Esophagus (tissue), 2 donors: ENCODE data around the gene CLDN7. TPM values are rescaled to one million over a fixed set of nuclear protein-coding genes. Genes with fewer than 3 reads are reported as not detected.

Source experiments
- H3K27ac ChIP-seq, 2 donors: one replicate each; pipeline ENCODE4 v1.5.1; 2013; ENCODE audit warnings: low read depth in 2 of 2, mild to moderate bottlenecking in 2 of 2, inconsistent platforms in 1 of 2, low read length in 1 of 2, moderate library complexity in 1 of 2
- H3K27me3 ChIP-seq, 2 donors: one replicate each; pipeline ENCODE4 v1.6.1; 2013; ENCODE audit warnings: low read length in 2 of 2, control low read depth in 1 of 2, mild to moderate bottlenecking in 1 of 2; ENCODE audit not compliant: insufficient read depth in 2 of 2, control insufficient read depth in 1 of 2
- H3K36me3 ChIP-seq, 2 donors: one replicate each; pipeline ENCODE4 v1.6.1; 2013; ENCODE audit warnings: low read length in 1 of 2; ENCODE audit not compliant: control insufficient read depth in 2 of 2, insufficient read depth in 2 of 2
- H3K4me1 ChIP-seq, 2 donors: one replicate each; pipeline ENCODE4 v1.6.1; 2013; ENCODE audit warnings: low read length in 1 of 2; ENCODE audit not compliant: control insufficient read depth in 2 of 2, insufficient read depth in 2 of 2
- H3K4me3 ChIP-seq, 2 donors: one replicate each; pipeline ENCODE4 v1.5.1; 2013; ENCODE audit warnings: low read length in 2 of 2, mild to moderate bottlenecking in 2 of 2, low read depth in 1 of 2, moderate library complexity in 1 of 2
- H3K9me3 ChIP-seq, 2 donors: one replicate each; pipeline ENCODE4 v1.6.1; 2013; ENCODE audit warnings: mild to moderate bottlenecking in 2 of 2, low read depth in 1 of 2, low read length in 1 of 2, moderate library complexity in 1 of 2; ENCODE audit not compliant: control insufficient read depth in 2 of 2, insufficient read depth in 1 of 2
- WGBS, 2 donors: extraction: QIAGEN DNeasy Blood & Tissue Kit; methylation state at CpG; one replicate each; pipeline ENCODE4 v1.1.7; 2013; 5-methylcytosine and 5-hydroxymethylcytosine counted together
- polyA plus RNA-seq, 2 donors: library from polyadenylated mRNA; stranded (reverse); fragments of 200-250 nt; gene quantifications; one replicate each; pipeline ENCODE4 v1.2.3, GENCODE V29; 2013
- donor health status: healthy with polysubstance abuse.
- donor health status: Bipolar disorder and iron deficiency.

The CLDN7 gene
- polyA plus RNA-seq, 2 donors = 271 to 275 TPM

GRCh38 chr17:7258731-7259554 lies 3.3 kb downstream of the CLDN7 start:
- no peaks in the 10 kb centered on the region for H3K27me3 ChIP-seq
- H3K27ac ChIP-seq = peak overlapping the region in 1 of 2 donors; percentile 59
- 65 to 67% methylated on average over 7 of the region's 7 CpGs for WGBS, 2 donors
- no peaks in the 10 kb centered on the region for H3K9me3 ChIP-seq
- peaks cover 10 to 17% of the 10 kb centered on the region in 2 donors for H3K36me3 ChIP-seq
- H3K4me3 ChIP-seq = peak overlapping the region in 1 of 2 donors; percentile 65
- H3K4me1 ChIP-seq = no peaks in the 10 kb centered on the region

GRCh38 chr17:7256766-7257456 lies 5.4 kb downstream of the CLDN7 start:
- H3K4me3 ChIP-seq = no peak overlapping the region
- peaks cover 10 to 17% of the 10 kb centered on the region in 2 donors for H3K36me3 ChIP-seq
- no peaks in the 10 kb centered on the region for H3K9me3 ChIP-seq
- WGBS, 2 donors = 86 to 89% methylated on average over 8 of the region's 8 CpGs
- no peaks in the 10 kb centered on the region for H3K27me3 ChIP-seq
- H3K4me1 ChIP-seq = peaks cover 0 to 2% of the 10 kb centered on the region in 2 donors
- H3K27ac ChIP-seq = no peak overlapping the region

GRCh38 chr17:7254511-7254910 lies 7.8 kb downstream of the CLDN7 start:
- 90 to 91% methylated on average over 4 of the region's 4 CpGs for WGBS, 2 donors
- H3K36me3 ChIP-seq = peaks cover 10 to 17% of the 10 kb centered on the region in 2 donors
- no peaks in the 10 kb centered on the region for H3K27me3 ChIP-seq
- H3K9me3 ChIP-seq = no peaks in the 10 kb centered on the region
- no peak overlapping the region for H3K27ac ChIP-seq
- peaks cover 2 to 3% of the 10 kb centered on the region in 2 donors for H3K4me1 ChIP-seq
- H3K4me3 ChIP-seq = no peak overlapping the region

GRCh38 chr17:7253082-7253481 lies 9.2 kb downstream of the CLDN7 start:
- no peaks in the 10 kb centered on the region for H3K27me3 ChIP-seq
- peak overlapping the region; percentile 28 to 70 for H3K27ac ChIP-seq
- H3K4me3 ChIP-seq = peak overlapping the region in 1 of 2 donors; percentile 77
- WGBS, 2 donors = 54 to 71% methylated on average over 5 of the region's 5 CpGs
- peaks cover 5 to 13% of the 10 kb centered on the region in 2 donors for H3K36me3 ChIP-seq
- H3K9me3 ChIP-seq = no peaks in the 10 kb centered on the region
- H3K4me1 ChIP-seq = peaks cover 3 to 6% of the 10 kb centered on the region in 2 donors

GRCh38 chr17:7252176-7253043 lies 9.9 kb downstream of the CLDN7 start, which contains the start of gene ELP5:
Gene ELP5, plus strand, starts transcription at chr17:7252215. Its CDS starts 336 bp downstream, at chr17:7252551.
- no peaks in the 10 kb centered on the region for H3K9me3 ChIP-seq
- H3K4me3 ChIP-seq = peak within 1 kb of the TSS; percentile 77 to 78
- H3K36me3 ChIP-seq = peaks cover 5 to 11% of the 10 kb centered on the region in 2 donors
- H3K27me3 ChIP-seq = no peaks in the 10 kb centered on the region
- H3K4me1 ChIP-seq = peaks cover 3 to 6% of the 10 kb centered on the region in 2 donors
- WGBS, 2 donors = 1% methylated on average over 46 to 55 of the region's 55 CpGs
- peak within 1 kb of the TSS; percentile 99 to 100 for H3K27ac ChIP-seq

- no peaks in the 10 kb centered on the region for H3K9me3 ChIP-seq
- H3K36me3 ChIP-seq = peaks cover 4 to 9% of the 10 kb centered on the region in 2 donors
- WGBS, 2 donors = 1 to 2% methylated on average over 19 to 41 of the region's 41 CpGs
- peak within 1 kb of the TSS; percentile 77 to 78 for H3K4me3 ChIP-seq
- H3K4me1 ChIP-seq = peaks cover 3 to 6% of the 10 kb centered on the region in 2 donors
- peak within 1 kb of the TSS; percentile 99 to 100 for H3K27ac ChIP-seq
- no peaks in the 10 kb centered on the region for H3K27me3 ChIP-seq
Measured at GRCh38 chr17:7251661-7252175, 10.6 kb downstream of the CLDN7 start, which contains the start of gene CTDNEP1. Gene CTDNEP1, minus strand, starts transcription at chr17:7251734. Its CDS starts 438 bp downstream, at chr17:7251296.

- H3K9me3 ChIP-seq = no peaks in the 10 kb centered on the region
- peaks cover 3 to 6% of the 10 kb centered on the region in 2 donors for H3K4me1 ChIP-seq
- no peaks in the 10 kb centered on the region for H3K27me3 ChIP-seq
- H3K4me3 ChIP-seq = peak overlapping the region; percentile 77 to 78
- H3K27ac ChIP-seq = peak overlapping the region; percentile 99 to 100
- 0 to 1% methylated on average over 43 to 55 of the region's 55 CpGs for WGBS, 2 donors
- peaks cover 0 to 5% of the 10 kb centered on the region in 2 donors for H3K36me3 ChIP-seq
Measured at GRCh38 chr17:7250695-7251627, 11.3 kb downstream of the CLDN7 start.

GRCh38 chr17:7249830-7250229 lies 12.4 kb downstream of the CLDN7 start:
- peak overlapping the region; percentile 12 to 77 for H3K4me3 ChIP-seq
- no peak overlapping the region for H3K27ac ChIP-seq
- 82 to 84% methylated on average over 7 of the region's 7 CpGs for WGBS, 2 donors

More at GRCh38 chr17:7249830-7250229, 12.4 kb downstream of the CLDN7 start:
- Histone ChIP-seq H3K27me3 (no peaks in the 10 kb centered on the region), H3K9me3 (no peaks in the 10 kb centered on the region), H3K4me1 (peaks cover 3 to 6% of the 10 kb centered on the region in 2 donors), H3K36me3 (peaks cover 0 to 7% of the 10 kb centered on the region in 2 donors)
